K562 (cell line): ENCODE measurements around the gene ATP6V1F. TPM values are rescaled to one million over a fixed set of nuclear protein-coding genes. Genes with fewer than 3 reads are reported as not detected.

ENCODE experiments used
- ATAC-seq: fragments of 200-7000 bp; cut with Tn5 transposase; 3 replicates; pipeline ENCODE4 v1.9.1; 2020; ENCODE audit warnings: moderate library complexity
- BruUV-seq: library from RNA; stranded (reverse); fragments of 400-500 nt; replicated peaks from 2 replicates; lab custom pipeline; 2021; lab: Mats Ljungman, UMichigan
- CTCF ChIA-PET: fragments of 300-600 bp; formaldehyde crosslinking; extraction: SDS; loops from one replicate; lab custom pipeline; 2021; ENCODE audit warnings: low intra/inter-chr PET ratio; lab: Yijun Ruan, JAX
- POLR2A ChIA-PET: fragments of 300-600, 350-650 bp; sonication (Branson Sonifier 250); formaldehyde crosslinking; extraction: SDS; loops from one replicate; lab custom pipeline; 2021; ENCODE audit warnings: antibody characterized with exemption, inconsistent platforms; lab: Yijun Ruan, JAX
- DNase-seq, 4 experiments: peaks; one replicate each; pipeline versions ENCODE4 v3.0.0 to v3.0.0-alpha.2; 2011 to 2018; ENCODE audit warnings: low spot score in 3 of 4, mixed read lengths in 3 of 4; ENCODE audit errors: extremely low read depth in 1 of 4
- FAIRE-seq: peaks from 2 replicates; lab custom pipeline; 2011; peaks lifted over from hg19 to GRCh38; lab: Jason Lieb, UNC
- H2AFZ ChIP-seq: 2 replicates; pipeline ENCODE4 v1.6.0; 2011; ENCODE audit warnings: low read depth, low read length, control low read depth, inconsistent platforms
- H3K27ac ChIP-seq: fragments of 200-600 bp; 3 replicates; pipeline ENCODE4 v1.8.0; 2011; ENCODE audit warnings: low read depth, mild to moderate bottlenecking, control low read depth, inconsistent platforms, low read length, moderate library complexity, mixed read lengths; ENCODE audit errors: extremely low read depth
- H3K27me3 ChIP-seq, 2 experiments: fragments of 300-600 bp in 1 of 2; 2 replicates in 1 of 2; 3 replicates in 1 of 2; pipeline versions ENCODE4 v1.6.0 to v1.8.0; 2011; ENCODE audit warnings: inconsistent platforms in 2 of 2, low read length in 2 of 2, mild to moderate bottlenecking in 1 of 2, mixed read lengths in 1 of 2, moderate library complexity in 1 of 2; ENCODE audit not compliant: control insufficient read depth in 2 of 2, insufficient read depth in 2 of 2
- H3K36me3 ChIP-seq: fragments of 300-600 bp; 3 replicates; pipeline ENCODE4 v1.8.0; 2011; ENCODE audit warnings: mild to moderate bottlenecking, low read length, inconsistent platforms; ENCODE audit not compliant: control insufficient read depth, insufficient read depth
- H3K4me1 ChIP-seq, 2 experiments: fragments of 200-600 bp in 1 of 2; replicated peaks in 1 of 2; 2 replicates in 1 of 2; 3 replicates in 1 of 2; pipeline versions ENCODE4 v1.5.1 to v1.8.0; 2011; ENCODE audit warnings: inconsistent platforms in 2 of 2, low read length in 2 of 2, mild to moderate bottlenecking in 1 of 2, mixed read lengths in 1 of 2, moderate library complexity in 1 of 2; ENCODE audit not compliant: control insufficient read depth in 2 of 2, insufficient read depth in 2 of 2
- H3K4me2 ChIP-seq: 2 replicates; pipeline ENCODE4 v1.6.1; 2011; ENCODE audit warnings: low read length, control low read depth, inconsistent platforms, mixed read lengths; ENCODE audit not compliant: insufficient read depth
- H3K4me3 ChIP-seq: fragments of 200-600 bp; sonication (generic), shearing (Covaris generic); 2 replicates; pipeline ENCODE4 v1.5.1; 2016; ENCODE audit warnings: control low read depth, inconsistent platforms
- H3K79me2 ChIP-seq: fragments of 200-600 bp; 3 replicates; pipeline ENCODE4 v1.8.0; 2011; ENCODE audit warnings: low read length, inconsistent platforms; ENCODE audit not compliant: control insufficient read depth, insufficient read depth
- H3K9ac ChIP-seq, 2 experiments: 2 replicates each; pipeline versions ENCODE4 v1.6.0 to v1.6.1; 2011; ENCODE audit warnings: low read depth in 2 of 2, low read length in 2 of 2, control low read depth in 1 of 2, inconsistent platforms in 1 of 2, mild to moderate bottlenecking in 1 of 2, mixed read lengths in 1 of 2; ENCODE audit not compliant: insufficient read depth in 1 of 2
- H3K9me1 ChIP-seq: one replicate; pipeline ENCODE4 v1.6.0; 2011; ENCODE audit warnings: inconsistent platforms, mild to moderate bottlenecking, low read length, moderate library complexity; ENCODE audit not compliant: control insufficient read depth, insufficient read depth
- H3K9me3 ChIP-seq: replicated peaks from 2 replicates; pipeline ENCODE4 v1.5.1; 2011; ENCODE audit warnings: low read depth, low read length, inconsistent platforms; ENCODE audit not compliant: control insufficient read depth, insufficient read depth
- H4K20me1 ChIP-seq: replicated peaks from 2 replicates; pipeline ENCODE4 v1.6.1; 2011; ENCODE audit warnings: low read length, inconsistent platforms, mixed read lengths; ENCODE audit not compliant: control insufficient read depth, insufficient read depth
- ARHGAP35 ChIP-seq: fragments of 450-650 bp; IDR thresholded peaks from 2 replicates; pipeline ENCODE4 v1.6.1; 2018; ENCODE audit not compliant: partially characterized antibody
- ATF2 ChIP-seq: sonication (generic); formaldehyde crosslinking; IDR thresholded peaks from 2 replicates; pipeline ENCODE4 v1.8.1; 2022; ENCODE audit warnings: missing genetic modification reagents
- HDAC1 ChIP-seq, 2 experiments: fragments of 450-650 bp; IDR thresholded peaks; 2 replicates each; pipeline ENCODE4 v1.6.1; 2016 to 2017; ENCODE audit warnings: inconsistent platforms in 1 of 2, mild to moderate bottlenecking in 1 of 2, moderate library complexity in 1 of 2
- HSF4 ChIP-seq: fragments of 250-450 bp; sonication (Bioruptor Pico); IDR thresholded peaks from 2 replicates; pipeline ENCODE4 v2.1.2; 2022; ENCODE audit warnings: mild to moderate bottlenecking, moderate library complexity, borderline replicate concordance
- MAZ ChIP-seq, 2 experiments: fragments of 450-650 bp in 1 of 2; sonication (generic) in 1 of 2; formaldehyde crosslinking; IDR thresholded peaks in 1 of 2; conservative IDR thresholded peaks in 1 of 2; 2 replicates each; pipeline versions ENCODE4 v1.4.0 to v1.5.0; 2020; ENCODE audit warnings: mild to moderate bottlenecking in 1 of 2, missing genetic modification reagents in 1 of 2
- MCM7 ChIP-seq, 2 experiments: fragments of 450-650 bp; IDR thresholded peaks; 2 replicates each; pipeline ENCODE4 v1.6.1; 2016 to 2018
- NONO ChIP-seq, 2 experiments: fragments of 200-400 bp in 1 of 2; fragments of 450-650 bp in 1 of 2; formaldehyde crosslinking in 1 of 2; IDR thresholded peaks; 2 replicates each; pipeline ENCODE4 v1.6.1; 2017; ENCODE audit warnings: low read depth in 2 of 2, mild to moderate bottlenecking in 2 of 2, moderate library complexity in 2 of 2, low read length in 1 of 2
- NR2C2 ChIP-seq, 2 experiments: fragments of 200-800 bp in 1 of 2; sonication (Bioruptor generic) in 1 of 2; sonication (generic) in 1 of 2; formaldehyde crosslinking in 1 of 2; IDR thresholded peaks; 2 replicates each; pipeline versions ENCODE4 v1.6.1 to v1.8.0; 2016 to 2022; ENCODE audit warnings: mild to moderate bottlenecking in 1 of 2, missing compliant biosample characterization in 1 of 2, missing genetic modification characterization in 1 of 2, missing genetic modification reagents in 1 of 2
- PCBP1 ChIP-seq: fragments of 200-400 bp; formaldehyde crosslinking; IDR thresholded peaks from 2 replicates; pipeline ENCODE4 v1.6.1; 2018; ENCODE audit warnings: mild to moderate bottlenecking, low read depth, low read length; ENCODE audit not compliant: poor library complexity, severe bottlenecking
- PKNOX1 ChIP-seq: fragments of 450-650 bp; IDR thresholded peaks from 2 replicates; pipeline ENCODE4 v1.6.1; 2016
- RBM39 ChIP-seq: fragments of 200-400 bp; formaldehyde crosslinking; optimal IDR thresholded peaks from 2 replicates; pipeline ENCODE3; 2018; ENCODE audit warnings: low read depth, low read length
- SMAD4 ChIP-seq: fragments of 250-450 bp; sonication (Bioruptor Pico); conservative IDR thresholded peaks from 2 replicates; pipeline ENCODE4 v1.8.0; 2021; ENCODE audit warnings: inconsistent platforms, mild to moderate bottlenecking, moderate library complexity
- TCF7 ChIP-seq: sonication (generic); IDR thresholded peaks from 2 replicates; pipeline ENCODE4 v1.6.1; 2016; ENCODE audit warnings: antibody characterized with exemption, borderline replicate concordance
- ZBTB12 ChIP-seq: fragments of 250-450 bp; sonication (Bioruptor Pico); IDR thresholded peaks from 2 replicates; pipeline ENCODE4 v1.4.0; 2020
- WGBS: fragments of 100-300 bp; shearing (Covaris generic); methylation state at CpG from one replicate; pipeline ENCODE4 v1.1.6; 2016; ENCODE audit warnings: low coverage, mixed read lengths; ENCODE audit not compliant: insufficient coverage; ENCODE audit errors: missing lambda C conversion rate; 5-methylcytosine and 5-hydroxymethylcytosine counted together
- in situ Hi-C: fragments of 300-500 bp; cut with MboI; formaldehyde crosslinking; loops from 4 replicates; pipeline ENCODE4 v1.15.0; 2018; ENCODE audit warnings: inconsistent platforms, mixed read lengths
- intact Hi-C: fragments of 100-400 bp; cut with micrococcal nuclease; formaldehyde crosslinking; loops from 2 replicates; pipeline ENCODE4 v1.14.2; 2022
- polyA plus RNA-seq, 8 experiments: library from polyadenylated mRNA; depleted of rRNA in 4 of 8; stranded (reverse) in 5 of 8; unstranded in 3 of 8; fragments of >200 nt; fragmentation: Nextera tagmentation in 2 of 8; fragmentation: Illumina TruSeq in 1 of 8; extraction: Ambion mirVana in 2 of 8; extraction: Trizol in 1 of 8; gene quantifications; 2 replicates each; pipeline versions ENCODE4 v1.2.1 to v1.2.3, GENCODE V29; 2011 to 2014; ENCODE audit warnings: inconsistent platforms in 1 of 8, missing spikeins in 1 of 8
- total RNA-seq, 7 experiments: library from RNA; depleted of rRNA in 6 of 7; stranded (reverse); fragments of >200 nt in 6 of 7; fragmentation: Illumina TruSeq in 2 of 7; extraction: Trizol in 2 of 7; gene quantifications; 2 replicates each; pipeline versions ENCODE4 v1.2.1 to v1.2.3, GENCODE V29; 2011 to 2021; ENCODE audit warnings: low replicate concordance in 1 of 7

Gene ATP6V1F
- total and polyA plus RNA-seq, 9 of the 15 experiments (the other 6 are each of a cell fraction or from before 2014, with no cell fraction given): 206 to 1,123 (median 542) TPM

- TF ChIP-seq ZBTB12 (CRISPR knock-in tag) (no peak), HSF4 (CRISPR knock-in tag) (no peak)
Measured at GRCh38 chr7:128827971-128828711, 34.5 kb upstream of the ATP6V1F start (continued).

- peak; percentile 50 to 74 (median 61) for DNase-seq
- intact Hi-C loops (no loop called here), in situ Hi-C loops (no loop called here)
- H2AFZ ChIP-seq: peak overlapping the region; percentile 80
- H3K9me1 ChIP-seq: no peaks in the 10 kb centered on the region
- peak overlapping the region; percentile 54 to 73 for H3K9ac ChIP-seq
- 7% methylated on average over 13 of the region's 13 CpGs for WGBS
- BruUV-seq: TSS peak; percentile 31
- ChIA-PET CTCF (no interaction called here), POLR2A (interaction anchor here (0.5 to 0.9 kb wide), 3 partner anchors 20 to 36 kb away, joined by 3 to 4 read pairs (median 4); partner anchors contain the start of gene ATP6V1F)
- peaks cover 46 to 68% of the 10 kb centered on the region in 2 experiments for H3K4me1 ChIP-seq
- peaks cover 46% of the 10 kb centered on the region for H3K79me2 ChIP-seq
- H3K4me2 ChIP-seq: peak overlapping the region; percentile 86
- 0 out of 2 replicates have a peak, but pooled peaks cover 4% of the 10 kb centered on the region for H4K20me1 ChIP-seq
- H3K4me3 ChIP-seq: peak overlapping the region; percentile 66
- no peaks in the 10 kb centered on the region for H3K27me3 ChIP-seq
- no peak for FAIRE-seq
- H3K36me3 ChIP-seq: peaks cover 18% of the 10 kb centered on the region; the same call in 2 of the 3 replicates
- no peaks in the 10 kb centered on the region for H3K9me3 ChIP-seq
- no peak for ATAC-seq
- peak overlapping the region; percentile 60 for H3K27ac ChIP-seq
- no peak for TF ChIP-seq ATF2
- TF ChIP-seq SMAD4: peak; percentile 30; the same call in 1 of the 2 replicates
- TF ChIP-seq NR2C2 (CRISPR knock-in tag; IDR thresholded peaks at IDR 0.05): no peak
- TF ChIP-seq NR2C2 (tag; IDR thresholded peaks at IDR 0.05): no peak
- no peak for TF ChIP-seq MCM7 (IDR thresholded peaks at IDR 0.05)
- TF ChIP-seq PCBP1: peak; percentile 1
- peak; percentile 4; the same call in 1 of the 2 replicates for TF ChIP-seq TCF7
- peak; percentile 72 for TF ChIP-seq PKNOX1
- TF ChIP-seq MAZ (CRISPR knock-in tag; conservative IDR thresholded peaks at IDR 0.05 in 1 of 2, IDR thresholded peaks at IDR 0.05 in 1 of 2): 0 out of 4 replicates have a peak, but pooled peaks of 1 of the 2 experiments have one; percentile 47
- TF ChIP-seq RBM39: peak; percentile 40
- no peak for TF ChIP-seq NONO (IDR thresholded peaks at IDR 0.05; ENCODE audit: low read depth in 2 of 2, low read length in 1 of 2)
- peak in 1 of 2 experiments; percentile 38; a peak in 1 of 4 replicates for TF ChIP-seq HDAC1 (IDR thresholded peaks at IDR 0.05)
- TF ChIP-seq ARHGAP35: peak; percentile 67
Measured at GRCh38 chr7:128829391-128830166, 33.1 kb upstream of the ATP6V1F start.
